ENCODE results near the gene GLA. TPM values are rescaled to one million over a fixed set of nuclear protein-coding genes. Genes with fewer than 3 reads are reported as not detected.

GLA gene
- 18.4 and 20.2 TPM in 2 replicates for total RNA-seq

DNA sequence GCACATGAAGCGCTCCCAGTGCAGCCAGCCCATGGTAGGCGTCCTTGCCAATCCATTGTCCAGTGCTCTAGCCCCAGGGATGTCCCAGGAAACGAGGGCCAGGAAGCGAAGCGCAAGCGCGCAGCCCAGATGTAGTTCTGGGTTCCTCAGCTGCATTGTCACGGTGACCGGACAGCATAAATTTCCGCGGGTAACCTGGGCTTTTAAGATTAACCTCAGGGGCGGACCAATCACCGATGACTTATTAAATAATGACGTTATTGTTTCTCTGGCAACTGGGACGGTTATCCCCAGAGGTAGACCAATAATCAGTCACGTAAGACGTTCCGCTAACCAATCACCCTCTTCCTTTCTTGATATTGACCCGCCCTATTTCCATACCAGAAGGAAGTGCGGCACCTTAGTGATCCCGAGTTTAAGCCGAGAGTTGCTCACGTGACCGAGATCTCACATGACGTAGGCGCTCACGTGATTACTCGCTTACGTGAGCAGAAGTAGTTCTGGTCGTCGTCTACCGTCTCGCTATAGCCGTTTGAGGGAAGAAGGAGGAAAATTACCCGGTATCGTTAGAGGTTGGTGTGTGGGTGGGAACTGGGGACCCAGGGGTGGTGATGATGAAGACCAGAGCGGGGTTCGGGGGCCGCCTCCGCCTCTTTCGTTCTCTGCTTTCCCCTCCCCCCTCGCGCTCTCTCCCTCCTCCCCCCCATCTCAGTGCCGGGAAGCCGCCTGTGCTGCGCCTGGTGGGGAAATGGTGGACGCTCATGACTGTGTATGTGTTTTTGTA, at the start of gene GLA, which contains the start of gene HNRNPH2:
Gene GLA, minus strand, starts transcription at position 178 of the 784 bp plus-strand sequence. Its CDS starts 22 bp downstream, at position 156.
Gene HNRNPH2, plus strand, starts transcription at position 475 of the 784 bp plus-strand sequence. CDS start 3,767 bp downstream, outside the sequence.

DNA sequence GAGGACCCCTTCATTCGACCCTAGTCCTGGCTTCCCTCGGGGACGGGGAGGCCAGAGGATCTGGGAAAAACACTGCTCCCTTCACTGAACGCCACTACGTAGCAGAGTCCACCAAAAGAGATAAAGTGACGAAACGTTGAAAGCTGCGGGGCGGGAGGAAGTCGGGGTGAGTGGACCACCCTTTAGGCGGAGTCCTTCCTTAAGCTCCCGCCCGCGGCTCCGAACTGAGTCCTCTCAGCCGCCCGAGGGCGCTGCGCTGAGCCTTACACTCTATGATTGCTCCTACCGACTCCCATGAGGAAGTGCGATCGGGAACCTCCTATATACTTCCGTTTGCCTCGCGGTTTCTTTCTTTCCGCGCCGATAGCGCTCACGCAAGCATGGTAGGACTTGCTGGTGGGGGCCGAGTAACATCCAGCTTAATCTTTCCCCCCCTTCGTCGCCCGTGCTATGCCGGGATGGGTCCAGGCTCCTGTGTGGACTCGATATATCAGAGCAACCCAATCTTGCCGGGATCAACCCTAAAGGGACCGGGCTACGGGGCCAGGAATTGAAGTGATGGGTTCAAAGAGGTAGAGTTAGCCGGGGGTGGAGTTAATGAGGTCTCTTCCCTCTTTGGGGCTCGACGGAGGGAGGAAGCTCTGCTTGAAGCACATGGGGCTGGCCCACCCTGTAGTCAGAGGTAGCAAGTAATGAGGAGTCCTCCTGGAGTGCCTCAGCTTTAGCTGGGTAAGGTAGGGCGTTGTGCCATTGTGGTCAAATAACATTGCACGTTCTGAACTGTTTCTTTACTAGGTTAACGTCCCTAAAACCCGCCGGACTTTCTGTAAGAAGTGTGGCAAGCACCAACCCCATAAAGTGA, 16.8 kb downstream of the GLA start, which contains the start of gene RPL36A:
Gene RPL36A, plus strand, starts transcription at position 348 of the 862 bp plus-strand sequence. Its CDS starts 33 bp downstream, at position 381.

DNA sequence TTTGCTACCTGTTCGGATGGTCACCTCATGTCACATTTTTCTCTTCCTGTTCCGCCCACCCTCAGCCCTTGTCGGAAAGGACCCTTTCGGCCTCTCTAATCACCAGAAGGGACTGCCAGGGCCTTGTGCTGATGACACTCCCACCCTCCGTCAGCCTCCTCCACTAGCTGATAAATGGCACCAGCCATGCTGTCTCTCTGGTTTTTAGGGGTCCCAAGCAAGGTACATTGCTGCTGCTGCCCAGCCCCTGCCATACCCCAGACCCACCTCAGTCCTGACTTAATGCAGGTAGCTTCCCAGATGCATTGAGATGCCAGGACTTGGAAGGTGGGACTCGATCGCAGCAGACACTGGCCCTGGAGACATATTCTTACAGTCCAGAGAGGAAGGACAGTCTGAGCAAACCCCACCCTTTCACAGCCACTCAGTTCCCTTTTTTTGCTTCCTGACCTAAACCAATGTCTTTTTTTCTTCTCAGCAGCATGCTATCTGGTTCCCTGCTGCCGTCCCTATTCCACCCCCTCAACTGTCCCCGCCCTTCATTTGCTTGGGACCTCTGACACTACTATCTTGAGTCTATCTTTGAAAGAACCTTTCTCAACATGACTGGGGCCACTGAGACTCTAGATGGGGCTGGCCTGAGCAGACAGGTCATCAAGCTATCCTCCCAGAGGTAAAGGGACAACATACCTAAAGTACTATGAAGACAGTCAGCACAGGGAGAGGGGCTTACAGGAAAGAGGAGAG, 21.8 kb downstream of the GLA start, which contains the start of gene BTK:
Gene BTK, minus strand, starts transcription at position 397 of the 747 bp plus-strand sequence. CDS start 10,907 bp downstream, outside the sequence.

DNA sequence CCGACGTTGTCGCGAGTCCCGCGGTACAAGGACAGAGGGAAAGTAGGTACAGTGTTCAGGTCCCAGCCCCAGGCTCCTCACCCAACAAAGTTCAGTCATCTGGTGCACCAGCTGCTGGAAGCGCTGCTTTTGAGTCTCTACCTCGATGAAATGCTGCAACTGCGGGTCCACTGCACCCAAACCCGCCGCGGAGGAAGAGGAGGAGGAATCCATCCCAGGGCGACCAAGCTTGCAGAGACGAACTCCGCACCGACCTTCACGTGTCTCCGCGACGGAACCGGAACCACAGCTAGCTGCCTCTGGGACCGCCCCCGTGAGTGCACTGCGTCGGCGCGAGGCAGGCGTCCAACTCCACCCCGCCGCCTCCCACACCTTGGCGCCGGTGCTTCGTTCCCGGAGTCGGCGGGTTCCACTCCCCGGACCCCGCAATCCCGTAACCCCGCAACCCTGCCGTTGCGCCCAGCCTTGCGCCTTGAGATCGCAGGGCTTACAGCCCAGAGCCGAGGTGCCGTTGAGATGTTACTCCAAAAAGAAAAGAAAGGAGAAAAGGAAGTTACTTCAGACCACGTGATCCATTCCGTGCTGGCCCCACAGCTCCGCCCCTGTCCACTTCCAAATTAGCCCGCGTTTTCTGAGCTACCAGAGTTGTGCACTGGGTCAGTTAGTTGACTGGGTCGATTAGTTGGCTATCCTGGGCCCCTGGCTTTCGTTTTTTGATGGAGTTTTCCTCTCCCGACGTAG, 59.1 kb downstream of the GLA start, which contains the start of gene TIMM8A:
Gene TIMM8A, minus strand, starts transcription at position 291 of the 741 bp plus-strand sequence. Its CDS starts 78 bp downstream, at position 213.

Other genes with a start within 250 kb of the GLA start
- under 0.01 TPM in 1 of 2 replicates, not detected in the other for gene DRP2, start 188.1 kb downstream of the GLA start, total RNA-seq
- gene TAF7L, start 116.6 kb downstream of the GLA start, total RNA-seq = under 0.01 TPM in 1 of 2 replicates, not detected in the other
- 1.6 and 3.4 TPM in 2 replicates for gene TIMM8A, start 59.2 kb downstream of the GLA start, total RNA-seq
- not detected in 2 replicates for gene BTK, start 21.7 kb downstream of the GLA start, total RNA-seq
- 277 and 518 TPM in 2 replicates for gene RPL36A, start 16.9 kb downstream of the GLA start, total RNA-seq
- gene HNRNPH2, start 297 bp upstream of the GLA start, total RNA-seq = 103 and 108 TPM in 2 replicates
- 3.9 and 4.0 TPM in 2 replicates for gene ARMCX4, start 77.5 kb upstream of the GLA start, total RNA-seq
- gene ARMCX1, start 142.6 kb upstream of the GLA start, total RNA-seq = 53.1 and 75.8 TPM in 2 replicates
- gene ARMCX6, start 210.1 kb upstream of the GLA start, total RNA-seq = 44.7 and 48.4 TPM in 2 replicates
- 78.4 and 86.9 TPM in 2 replicates for gene ARMCX3, start 215.2 kb upstream of the GLA start, total RNA-seq

Data from dermis lymphatic vessel endothelial cell (primary cell).